HUES48 (cell line): ENCODE results near the gene ZEB2.

Source experiments
- H3K27ac ChIP-seq: one replicate; pipeline ENCODE4 v1.7.0; 2013; ENCODE audit warnings: low read depth, low read length, inconsistent platforms
- H3K27me3 ChIP-seq: 2 replicates; pipeline ENCODE4 v1.6.1; 2013; ENCODE audit warnings: mild to moderate bottlenecking, low read length; ENCODE audit not compliant: control insufficient read depth, insufficient read depth
- H3K36me3 ChIP-seq: 2 replicates; pipeline ENCODE4 v1.6.1; 2013; ENCODE audit warnings: low read length; ENCODE audit not compliant: control insufficient read depth, insufficient read depth
- H3K4me1 ChIP-seq: 2 replicates; pipeline ENCODE4 v1.6.1; 2013; ENCODE audit warnings: mild to moderate bottlenecking, low read length; ENCODE audit not compliant: control insufficient read depth, insufficient read depth
- H3K4me3 ChIP-seq: 2 replicates; pipeline ENCODE4 v1.5.1; 2013; ENCODE audit warnings: mild to moderate bottlenecking, low read depth, low read length
- H3K9ac ChIP-seq: 2 replicates; pipeline ENCODE4 v1.6.1; 2013; ENCODE audit warnings: mild to moderate bottlenecking, low read depth, low read length, moderate library complexity
- H3K9me3 ChIP-seq: 2 replicates; pipeline ENCODE4 v1.6.1; 2013; ENCODE audit warnings: low read length; ENCODE audit not compliant: control insufficient read depth, insufficient read depth

The ZEB2 gene

GRCh38 chr2:144346229-144346628 lies 173.7 kb downstream of the ZEB2 start:
- H3K27ac ChIP-seq = no peak overlapping the region
- H3K9me3 ChIP-seq = no peaks in the 10 kb centered on the region
- no peaks in the 10 kb centered on the region; the same call in 1 of the 2 replicates for H3K27me3 ChIP-seq
- H3K36me3 ChIP-seq = no peaks in the 10 kb centered on the region
- no peak overlapping the region for H3K9ac ChIP-seq
- no peak overlapping the region for H3K4me3 ChIP-seq
- H3K4me1 ChIP-seq = peaks cover 43% of the 10 kb centered on the region

- Histone ChIP-seq H3K4me3 (no peak overlapping the region), H3K27ac (no peak overlapping the region), H3K4me1 (peaks cover 20% of the 10 kb centered on the region), H3K9me3 (no peaks in the 10 kb centered on the region), H3K27me3 (no peaks in the 10 kb centered on the region; the same call in 1 of the 2 replicates), H3K36me3 (no peaks in the 10 kb centered on the region), H3K9ac (no peak overlapping the region)
These were observed 176.8 kb downstream of the ZEB2 start for GRCh38 chr2:144343145-144343544.

- peaks cover 11% of the 10 kb centered on the region for H3K4me1 ChIP-seq
- H3K27me3 ChIP-seq = no peaks in the 10 kb centered on the region
- no peak overlapping the region for H3K4me3 ChIP-seq
- H3K9me3 ChIP-seq = no peaks in the 10 kb centered on the region
- no peaks in the 10 kb centered on the region for H3K36me3 ChIP-seq
- no peak overlapping the region for H3K9ac ChIP-seq
- H3K27ac ChIP-seq = no peak overlapping the region
These were observed 178.4 kb downstream of the ZEB2 start for GRCh38 chr2:144341538-144341937.

- peaks cover 14% of the 10 kb centered on the region for H3K4me1 ChIP-seq
- H3K36me3 ChIP-seq = no peaks in the 10 kb centered on the region
- no peak overlapping the region for H3K9ac ChIP-seq
- no peak overlapping the region for H3K27ac ChIP-seq
- H3K27me3 ChIP-seq = peaks cover 2% of the 10 kb centered on the region; the same call in 1 of the 2 replicates
- H3K4me3 ChIP-seq = no peak overlapping the region
- H3K9me3 ChIP-seq = no peaks in the 10 kb centered on the region
These were observed 180.9 kb downstream of the ZEB2 start for GRCh38 chr2:144339048-144339447.

GRCh38 chr2:144334551-144334950 lies 185.4 kb downstream of the ZEB2 start:
- Histone ChIP-seq H3K9me3 (no peaks in the 10 kb centered on the region), H3K36me3 (no peaks in the 10 kb centered on the region), H3K27me3 (peaks cover 30% of the 10 kb centered on the region), H3K9ac (no peak overlapping the region), H3K4me1 (peaks cover 33% of the 10 kb centered on the region), H3K27ac (no peak overlapping the region), H3K4me3 (no peak overlapping the region)
